HCT116 (cell line): ENCODE results near the gene C1QTNF4. TPM values are rescaled to one million over a fixed set of nuclear protein-coding genes. Genes with fewer than 3 reads are reported as not detected.

ENCODE experiments used
- ATAC-seq: fragments of 200-7000 bp; cut with Tn5 transposase; 2 replicates; pipeline ENCODE4 v1.9.1; 2020; ENCODE audit warnings: mild to moderate bottlenecking, moderate library complexity
- BruUV-seq: library from RNA; stranded (reverse); fragments of 400-500 nt; replicated peaks from 2 replicates; lab custom pipeline; 2021; lab: Mats Ljungman, UMichigan
- CTCF ChIA-PET: fragments of 300-600 bp; sonication (Branson Sonifier 250); formaldehyde crosslinking; loops from one replicate; lab custom pipeline; 2021; ENCODE audit warnings: antibody characterized with exemption; lab: Charles Lee
- POLR2A ChIA-PET: fragments of 300-600, 350-600 bp; sonication (Branson Sonifier 250); formaldehyde crosslinking; loops from one replicate; lab custom pipeline; 2021; ENCODE audit warnings: antibody characterized with exemption; lab: Charles Lee
- RAD21 ChIA-PET, 2 experiments: fragments of 300-600 bp; sonication (Branson Sonifier 250); formaldehyde crosslinking; loops; one replicate each; lab custom pipeline; 2023; ENCODE audit warnings: low total read pairs in 2 of 2; ENCODE audit not compliant: uncharacterized antibody in 2 of 2, unreplicated experiment in 2 of 2, low non-redundant PET in 1 of 2; lab: Charles Lee
- DNase-seq: peaks from one replicate; pipeline ENCODE4 v3.0.0-alpha.2; 2010; ENCODE audit warnings: low read depth, low spot score
- H2AFZ ChIP-seq: fragments of 200-600 bp; shearing (Covaris generic), sonication (generic); 2 replicates; pipeline ENCODE4 v1.6.1; 2017; ENCODE audit warnings: low read depth, mixed run types, mixed read lengths, antibody characterized with exemption, low read length; ENCODE audit not compliant: poor library complexity, severe bottlenecking
- H3K27ac ChIP-seq: 2 replicates; pipeline ENCODE4 v1.5.1; 2012; ENCODE audit warnings: low read depth, low read length
- H3K27me3 ChIP-seq: fragments of 200-600 bp; sonication (generic); 2 replicates; pipeline ENCODE4 v1.6.1; 2016; ENCODE audit warnings: mixed run types, low read length, mixed read lengths; ENCODE audit not compliant: insufficient read depth
- H3K36me3 ChIP-seq, 2 experiments: fragments of 200-500 bp in 1 of 2; fragments of 200-600 bp in 1 of 2; sonication (Bioruptor generic) in 1 of 2; sonication (generic) in 1 of 2; 2 replicates each; pipeline versions ENCODE4 v1.5.1 to v1.6.1; 2014 to 2016; ENCODE audit warnings: low read length in 2 of 2, inconsistent platforms in 1 of 2, mixed read lengths in 1 of 2, mixed run types in 1 of 2; ENCODE audit not compliant: insufficient read depth in 2 of 2, control insufficient read depth in 1 of 2
- H3K4me1 ChIP-seq, 2 experiments: fragments of 200-600 bp in 1 of 2; sonication (generic) in 1 of 2; 2 replicates each; pipeline versions ENCODE4 v1.5.1 to v1.6.1; 2012 to 2017; ENCODE audit warnings: low read length in 2 of 2, inconsistent platforms in 1 of 2, mild to moderate bottlenecking in 1 of 2, mixed read lengths in 1 of 2, mixed run types in 1 of 2, moderate library complexity in 1 of 2; ENCODE audit not compliant: insufficient read depth in 2 of 2, control insufficient read depth in 1 of 2
- H3K4me2 ChIP-seq: fragments of 200-600 bp; sonication (generic); 2 replicates; pipeline ENCODE4 v1.6.1; 2017; ENCODE audit warnings: mixed run types, low read length, mixed read lengths
- H3K4me3 ChIP-seq, 2 experiments: fragments of 200-600 bp in 1 of 2; sonication (generic) in 1 of 2; replicated peaks in 1 of 2; 2 replicates each; pipeline ENCODE4 v1.5.1; 2011 to 2016; ENCODE audit warnings: low read length in 2 of 2, control low read depth in 1 of 2, low read depth in 1 of 2, mild to moderate bottlenecking in 1 of 2, mixed read lengths in 1 of 2, mixed run types in 1 of 2
- H3K79me2 ChIP-seq: fragments of 200-600 bp; sonication (generic); 2 replicates; pipeline ENCODE4 v1.6.1; 2017; ENCODE audit warnings: mild to moderate bottlenecking, mixed run types, low read length, moderate library complexity, mixed read lengths; ENCODE audit not compliant: insufficient read depth
- H3K9ac ChIP-seq: fragments of 200-600 bp; sonication (generic); 2 replicates; pipeline ENCODE4 v1.6.1; 2016; ENCODE audit warnings: low read length, mixed read lengths
- H3K9me2 ChIP-seq: fragments of 200-600 bp; sonication (generic), shearing (Covaris generic); 2 replicates; pipeline ENCODE4 v1.6.1; 2017; ENCODE audit warnings: mixed run types, mild to moderate bottlenecking, moderate library complexity; ENCODE audit not compliant: insufficient read depth
- H3K9me3 ChIP-seq, 2 experiments: fragments of 200-500 bp in 1 of 2; fragments of 200-600 bp in 1 of 2; sonication (Bioruptor generic) in 1 of 2; sonication (generic) in 1 of 2; 2 replicates each; pipeline ENCODE4 v1.6.1; 2014 to 2017; ENCODE audit warnings: low read length in 2 of 2, mixed read lengths in 2 of 2, inconsistent platforms in 1 of 2, low read depth in 1 of 2, mild to moderate bottlenecking in 1 of 2, mixed run types in 1 of 2, moderate library complexity in 1 of 2; ENCODE audit not compliant: control insufficient read depth in 1 of 2, insufficient read depth in 1 of 2
- H4K20me1 ChIP-seq: fragments of 200-600 bp; sonication (generic), shearing (Covaris generic); 2 replicates; pipeline ENCODE4 v1.6.1; 2017; ENCODE audit warnings: mixed run types, mild to moderate bottlenecking, moderate library complexity; ENCODE audit not compliant: insufficient read depth
- ATF3 ChIP-seq: IDR thresholded peaks from 2 replicates; pipeline ENCODE4 v1.6.1; 2012
- CEBPB ChIP-seq: IDR thresholded peaks from 2 replicates; pipeline ENCODE4 v1.6.1; 2012; ENCODE audit warnings: low read depth
- CTCF ChIP-seq, 3 experiments: fragments of 200-600 bp in 1 of 3; sonication (generic) in 1 of 3; IDR thresholded peaks in 2 of 3; conservative IDR thresholded peaks in 1 of 3; 2 replicates each; pipeline ENCODE4 v1.5.1; 2012 to 2017; ENCODE audit warnings: low read depth in 2 of 3, low read length in 2 of 3, antibody characterized with exemption in 1 of 3, borderline replicate concordance in 1 of 3, control low read depth in 1 of 3, mild to moderate bottlenecking in 1 of 3, mixed read lengths in 1 of 3, mixed run types in 1 of 3, moderate library complexity in 1 of 3; ENCODE audit not compliant: insufficient read depth in 1 of 3
- EGR1 ChIP-seq: IDR thresholded peaks from 2 replicates; pipeline ENCODE4 v1.6.1; 2012; ENCODE audit warnings: low read depth
- ELF1 ChIP-seq: IDR thresholded peaks from 2 replicates; pipeline ENCODE4 v1.6.1; 2012; ENCODE audit warnings: low read depth, borderline replicate concordance
- EZH2 ChIP-seq: fragments of 200-600 bp; sonication (generic); IDR thresholded peaks from 2 replicates; pipeline ENCODE4 v1.6.1; 2017; ENCODE audit warnings: antibody characterized with exemption, mixed run types
- EZH2phosphoT487 ChIP-seq: fragments of 200-600 bp; IDR thresholded peaks from 2 replicates; pipeline ENCODE4 v1.6.1; 2018; ENCODE audit warnings: antibody characterized with exemption, borderline replicate concordance
- JUND ChIP-seq: IDR thresholded peaks from 2 replicates; pipeline ENCODE4 v1.6.1; 2012
- MAX ChIP-seq: IDR thresholded peaks from 2 replicates; pipeline ENCODE4 v1.6.1; 2012
- POLR2A ChIP-seq: IDR thresholded peaks from 2 replicates; pipeline ENCODE4 v1.7.0; 2011; ENCODE audit warnings: borderline replicate concordance; ENCODE audit not compliant: insufficient read depth, insufficient read length; ENCODE audit errors: extremely low read depth
- POLR2AphosphoS5 ChIP-seq: IDR thresholded peaks from 2 replicates; pipeline ENCODE4 v1.6.1; 2011; ENCODE audit warnings: mild to moderate bottlenecking, low read depth, low read length, moderate library complexity
- RAD21 ChIP-seq: IDR thresholded peaks from 2 replicates; pipeline ENCODE4 v1.6.1; 2012; ENCODE audit warnings: low read depth, mild to moderate bottlenecking
- REST ChIP-seq: IDR thresholded peaks from 2 replicates; pipeline ENCODE4 v1.6.1; 2012; ENCODE audit warnings: low read depth
- SIN3A ChIP-seq: IDR thresholded peaks from 2 replicates; pipeline ENCODE4 v1.6.1; 2012; ENCODE audit warnings: low read depth
- SP1 ChIP-seq: IDR thresholded peaks from 2 replicates; pipeline ENCODE4 v1.6.1; 2012; ENCODE audit warnings: low read depth
- SRF ChIP-seq: IDR thresholded peaks from 2 replicates; pipeline ENCODE4 v1.6.1; 2012; ENCODE audit warnings: low read depth
- YY1 ChIP-seq: IDR thresholded peaks from 2 replicates; pipeline ENCODE4 v1.6.1; 2011; ENCODE audit warnings: low read length, low read depth, moderate library complexity, mild to moderate bottlenecking; ENCODE audit not compliant: insufficient replicate concordance; ENCODE audit errors: extremely low read depth
- ZBTB33 ChIP-seq: IDR thresholded peaks from 2 replicates; pipeline ENCODE4 v1.6.1; 2011; ENCODE audit warnings: mild to moderate bottlenecking, low read length, moderate library complexity; ENCODE audit not compliant: insufficient replicate concordance; ENCODE audit errors: extremely low read depth
- ZNF274 ChIP-seq: fragments of 200-500 bp; sonication (Bioruptor generic); IDR thresholded peaks from 2 replicates; pipeline ENCODE4 v1.6.1; 2014; ENCODE audit warnings: mild to moderate bottlenecking, low read depth, low read length, inconsistent platforms
- intact Hi-C: fragments of 100-400 bp; cut with micrococcal nuclease; formaldehyde crosslinking; loops from 2 replicates; pipeline ENCODE4 v1.10.0; 2022
- total RNA-seq: library from RNA; stranded (reverse); gene quantifications from one replicate; pipeline ENCODE4 v1.2.1, GENCODE V29; 2021; ENCODE audit not compliant: unreplicated experiment

The C1QTNF4 gene
- total RNA-seq, 1 experiment from 2014 or later: 0.34 TPM

- peak within 1 kb of the TSS; percentile 36 for H2AFZ ChIP-seq
- POLR2A ChIA-PET: no interaction called here
- H3K27me3 ChIP-seq: no peaks in the 10 kb centered on the region
- peak within 1 kb of the TSS; percentile 70 to 92 for H3K4me3 ChIP-seq
- H3K9me3 ChIP-seq: no peaks in the 10 kb centered on the region
- peaks cover 47% of the 10 kb centered on the region for H3K79me2 ChIP-seq
- BruUV-seq: no TSS peak
- intact Hi-C loops: loop anchor here (1.0 to 5.0 kb wide), 2 partner anchors 89 to 125 kb away; partner anchors contain the start of genes CELF1 and FNBP4
- DNase-seq (peak; percentile 91), ATAC-seq (peak; percentile 91)
- peak within 1 kb of the TSS; percentile 93 for H3K9ac ChIP-seq
- no peaks in the 10 kb centered on the region for H3K9me2 ChIP-seq
- peak within 1 kb of the TSS; percentile 79 for H3K4me2 ChIP-seq
- H3K27ac ChIP-seq: peak within 1 kb of the TSS; percentile 84
- CTCF ChIA-PET: no interaction called here
- RAD21 ChIA-PET: no interaction called here
- H4K20me1 ChIP-seq: no peaks in the 10 kb centered on the region
- H3K4me1 ChIP-seq: peaks cover 8 to 19% of the 10 kb centered on the region in 2 experiments
- H3K36me3 ChIP-seq: peaks cover 12 to 18% of the 10 kb centered on the region in 2 experiments
- peak in 1 of 3 experiments; percentile 18; a peak in 1 of 6 replicates for TF ChIP-seq CTCF (IDR thresholded peaks at IDR 0.05 in 2 of 3, conservative IDR thresholded peaks at IDR 0.05 in 1 of 3; ENCODE audit: borderline replicate concordance in 1 of 3, insufficient read depth in 1 of 3, low read depth in 2 of 3, low read length in 2 of 3)
- TF ChIP-seq EZH2phosphoT487: no peak
- TF ChIP-seq ELF1: no peak
- peak; percentile 98 for TF ChIP-seq MAX
- TF ChIP-seq SP1: peak; percentile 58
- TF ChIP-seq EGR1: peak; percentile 35; the same call in 1 of the 2 replicates
- no peak for TF ChIP-seq CEBPB
- no peak for TF ChIP-seq EZH2
- TF ChIP-seq SIN3A: peak; percentile 69
- peak; percentile 87 for TF ChIP-seq YY1
- TF ChIP-seq POLR2AphosphoS5: peak; percentile 88
- TF ChIP-seq ATF3: no peak
- no peak for TF ChIP-seq ZNF274
- TF ChIP-seq JUND: no peak
- TF ChIP-seq POLR2A: peak; percentile 97
- TF ChIP-seq RAD21: no peak
- no peak for TF ChIP-seq REST
- peak; percentile 72 for TF ChIP-seq ZBTB33
- TF ChIP-seq SRF: no peak
Observed at GRCh38 chr11:47642099-47642855, 48.1 kb upstream of the C1QTNF4 start, which contains the start of gene MTCH2. MTCH2 (minus strand) TSS chr11:47642559; CDS start chr11:47642465, 94 bp downstream.
